Ascending aorta (tissue), 2 donors: Measurements from ENCODE around the gene PES1. TPM values are rescaled to one million over a fixed set of nuclear protein-coding genes. Genes with fewer than 3 reads are reported as not detected.
"Not testable (repeated sequence)": the region's sequence is repeated elsewhere in the genome, so short reads cannot be mapped to it uniquely, and the experiment has no call there.

Experiments used
- DNase-seq, 2 donors: peaks; one replicate each; pipeline ENCODE4 v3.0.0-alpha.2; 2019; ENCODE audit warnings: low spot score in 2 of 2
- H3K27ac ChIP-seq, 2 donors: fragments of 200-600 bp; sonication (generic); one replicate each; pipeline ENCODE4 v1.5.1; 2016 to 2017; ENCODE audit warnings: mild to moderate bottlenecking in 1 of 2
- H3K27me3 ChIP-seq: fragments of 200-600 bp; sonication (generic); one replicate; pipeline ENCODE4 v1.5.1; 2017
- H3K36me3 ChIP-seq, 2 donors: fragments of 200-600 bp; sonication (generic); one replicate each; pipeline ENCODE4 v1.5.1; 2016
- H3K4me1 ChIP-seq, 2 donors: fragments of 200-600 bp; sonication (generic); one replicate each; pipeline ENCODE4 v1.5.1; 2016 to 2017; ENCODE audit warnings: mild to moderate bottlenecking in 1 of 2
- H3K4me3 ChIP-seq, 2 donors: fragments of 200-600 bp; sonication (generic); one replicate each; pipeline ENCODE4 v1.5.1; 2016 to 2017; ENCODE audit warnings: mild to moderate bottlenecking in 1 of 2
- H3K9me3 ChIP-seq, 2 donors: fragments of 200-600 bp; sonication (generic); one replicate each; pipeline ENCODE4 v1.5.1; 2016
- CTCF ChIP-seq, 3 experiments: fragments of 200-600 bp in 2 of 3; fragments of 450-650 bp in 1 of 3; sonication (generic) in 2 of 3; IDR thresholded peaks; one replicate each; pipeline ENCODE4 v1.5.1; 2016 to 2019; ENCODE audit warnings: antibody characterized with exemption in 3 of 3, mild to moderate bottlenecking in 1 of 3, moderate library complexity in 1 of 3
- intact Hi-C: fragments of 100-400 bp; cut with DNase I; formaldehyde crosslinking; loops from one replicate; pipeline ENCODE4 v1.15.1; 2023
- total RNA-seq: library from RNA; depleted of rRNA; stranded (reverse); fragments of >200 nt; gene quantifications from one replicate; pipeline ENCODE4 v1.1.0, GENCODE V29; 2016

PES1 gene
- total RNA-seq, 1 donor from 2014 or later, result 24.7 TPM

GRCh38 chr22:30542811-30543188 is 48.9 kb downstream of the PES1 start:
- no peak for DNase-seq
- Histone ChIP-seq H3K4me1 (peaks cover 0 to 8% of the 10 kb centered on the region in 2 donors), H3K4me3 (peak overlapping the region; percentile 33 to 61), H3K27ac (no peak overlapping the region), H3K36me3 (no peaks in the 10 kb centered on the region), H3K27me3 (no peaks in the 10 kb centered on the region), H3K9me3 (no peaks in the 10 kb centered on the region)
- intact Hi-C loops, result no loop called here
- TF ChIP-seq CTCF (IDR thresholded peaks at IDR 0.05), result no peak

GRCh38 chr22:30541961-30542810 is 49.5 kb downstream of the PES1 start:
- Histone ChIP-seq H3K27me3 (no peaks in the 10 kb centered on the region), H3K36me3 (no peaks in the 10 kb centered on the region), H3K27ac (no peak overlapping the region), H3K9me3 (no peaks in the 10 kb centered on the region), H3K4me1 (peaks cover 0 to 8% of the 10 kb centered on the region in 2 donors), H3K4me3 (peak overlapping the region; percentile 33 to 61)
- intact Hi-C loops, result no loop called here
- no peak for DNase-seq
- TF ChIP-seq CTCF (IDR thresholded peaks at IDR 0.05), result no peak

- H3K27me3 ChIP-seq, H3K27ac ChIP-seq, H3K36me3 ChIP-seq, H3K4me3 ChIP-seq, DNase-seq, H3K4me1 ChIP-seq, H3K9me3 ChIP-seq, intact Hi-C loops: not testable (repeated sequence)
These were observed 50.2 kb downstream of the PES1 start for GRCh38 chr22:30541511-30541910.

- no peaks in the 10 kb centered on the region for H3K27me3 ChIP-seq
- H3K36me3 ChIP-seq, result no peaks in the 10 kb centered on the region
- H3K4me3 ChIP-seq, result no peak overlapping the region
- no peak for DNase-seq
- peaks cover 0 to 8% of the 10 kb centered on the region in 2 donors for H3K4me1 ChIP-seq
- no peaks in the 10 kb centered on the region for H3K9me3 ChIP-seq
- no peak for TF ChIP-seq CTCF (IDR thresholded peaks at IDR 0.05)
- H3K27ac ChIP-seq, result no peak overlapping the region
- intact Hi-C loops, result no loop called here
These were observed 52.3 kb downstream of the PES1 start for GRCh38 chr22:30539368-30539767.

GRCh38 chr22:30538280-30538679 is 53.4 kb downstream of the PES1 start:
- H3K4me3 ChIP-seq, result no peak overlapping the region
- no peaks in the 10 kb centered on the region for H3K9me3 ChIP-seq
- H3K36me3 ChIP-seq, result no peaks in the 10 kb centered on the region
- no peak overlapping the region for H3K27ac ChIP-seq
- intact Hi-C loops, result no loop called here
- H3K4me1 ChIP-seq, result peaks cover 0 to 8% of the 10 kb centered on the region in 2 donors
- DNase-seq, result no peak
- H3K27me3 ChIP-seq, result no peaks in the 10 kb centered on the region
- TF ChIP-seq CTCF (IDR thresholded peaks at IDR 0.05), result no peak

GRCh38 chr22:30537083-30537731 is 54.5 kb downstream of the PES1 start:
- Histone ChIP-seq H3K9me3 (no peaks in the 10 kb centered on the region), H3K4me3 (no peak overlapping the region), H3K27ac (no peak overlapping the region), H3K27me3 (no peaks in the 10 kb centered on the region), H3K36me3 (no peaks in the 10 kb centered on the region), H3K4me1 (peaks cover 0 to 4% of the 10 kb centered on the region in 2 donors)
- TF ChIP-seq CTCF (IDR thresholded peaks at IDR 0.05), result no peak
- intact Hi-C loops, result no loop called here
- DNase-seq, result no peak
